Mesothelial cell of epicardium (in vitro differentiated cells): ENCODE results near the gene ATP8B1. TPM values are rescaled to one million over a fixed set of nuclear protein-coding genes. Genes with fewer than 3 reads are reported as not detected.

Source experiments
- DNase-seq, 2 experiments: peaks; one replicate each; pipeline ENCODE4 v3.0.0; 2021; ENCODE audit warnings: low spot score in 2 of 2; ENCODE audit not compliant: unreplicated experiment in 2 of 2
- H3K27ac Mint-ChIP-seq: 2 replicates; pipeline ENCODE4 v1.8.0; 2021; ENCODE audit warnings: mixed read lengths
- H3K27me3 Mint-ChIP-seq: 2 replicates; pipeline ENCODE4 v1.8.0; 2021; ENCODE audit warnings: low read depth, mixed read lengths
- H3K36me3 Mint-ChIP-seq: 2 replicates; pipeline ENCODE4 v1.8.0; 2021; ENCODE audit warnings: mixed read lengths
- H3K4me1 Mint-ChIP-seq: 2 replicates; pipeline ENCODE4 v1.8.0; 2021; ENCODE audit warnings: mixed read lengths
- H3K4me3 Mint-ChIP-seq: 2 replicates; pipeline ENCODE4 v1.8.0; 2021; ENCODE audit warnings: mild to moderate bottlenecking, moderate library complexity, mixed read lengths
- H3K9me3 Mint-ChIP-seq: 2 replicates; pipeline ENCODE4 v1.8.0; 2021; ENCODE audit warnings: mixed read lengths
- CTCF ChIP-seq: fragments of 200-600 bp; sonication (generic); IDR thresholded peaks from one replicate; pipeline ENCODE4 v1.5.0; 2021; ENCODE audit warnings: antibody characterized with exemption; ENCODE audit not compliant: unreplicated experiment
- total RNA-seq: library from RNA; stranded (reverse); gene quantifications from 3 replicates; pipeline ENCODE4 v1.2.1, GENCODE V29; 2021

The ATP8B1 gene
- total RNA-seq, 1 donor from 2014 or later, result 14.1 TPM

GRCh38 chr18:57797209-57797651, 5.9 kb downstream of the ATP8B1 start:
- Mint-ChIP-seq H3K4me1 (peaks cover 37% of the 10 kb centered on the region), H3K9me3 (no peaks in the 10 kb centered on the region), H3K27ac (peak overlapping the region; percentile 34), H3K36me3 (peaks cover 3% of the 10 kb centered on the region), H3K4me3 (no peak overlapping the region), H3K27me3 (peaks cover 22% of the 10 kb centered on the region)
- DNase-seq, result no peak
- TF ChIP-seq CTCF, result no peak

GRCh38 chr18:57794951-57795728, 8.0 kb downstream of the ATP8B1 start:
- H3K36me3 Mint-ChIP-seq, result peaks cover 3% of the 10 kb centered on the region
- peaks cover 4% of the 10 kb centered on the region for H3K27me3 Mint-ChIP-seq
- DNase-seq, result no peak
- peaks cover 21% of the 10 kb centered on the region for H3K4me1 Mint-ChIP-seq
- no peaks in the 10 kb centered on the region for H3K9me3 Mint-ChIP-seq
- TF ChIP-seq CTCF, result no peak
- H3K4me3 Mint-ChIP-seq, result no peak overlapping the region
- no peak overlapping the region for H3K27ac Mint-ChIP-seq

- TF ChIP-seq CTCF, result no peak
- Mint-ChIP-seq H3K27ac (no peak overlapping the region), H3K36me3 (peaks cover 3% of the 10 kb centered on the region), H3K4me3 (no peak overlapping the region), H3K27me3 (no peaks in the 10 kb centered on the region), H3K4me1 (peaks cover 35% of the 10 kb centered on the region), H3K9me3 (no peaks in the 10 kb centered on the region)
- no peak for DNase-seq
These were observed 9.7 kb downstream of the ATP8B1 start for GRCh38 chr18:57793302-57793986.

- DNase-seq, result no peak
- peaks cover 42% of the 10 kb centered on the region for H3K4me1 Mint-ChIP-seq
- no peak overlapping the region for H3K27ac Mint-ChIP-seq
- no peak overlapping the region for H3K4me3 Mint-ChIP-seq
- no peaks in the 10 kb centered on the region for H3K27me3 Mint-ChIP-seq
- H3K9me3 Mint-ChIP-seq, result no peaks in the 10 kb centered on the region
- TF ChIP-seq CTCF, result no peak
- H3K36me3 Mint-ChIP-seq, result peaks cover 3% of the 10 kb centered on the region
These were observed 10.3 kb downstream of the ATP8B1 start for GRCh38 chr18:57792631-57793301.

GRCh38 chr18:57791911-57792310, 11.2 kb downstream of the ATP8B1 start:
- Mint-ChIP-seq H3K27me3 (no peaks in the 10 kb centered on the region), H3K9me3 (no peaks in the 10 kb centered on the region), H3K36me3 (peaks cover 3% of the 10 kb centered on the region), H3K4me1 (peaks cover 40% of the 10 kb centered on the region), H3K4me3 (no peak overlapping the region), H3K27ac (peak overlapping the region; percentile 45)
- no peak for DNase-seq
- no peak for TF ChIP-seq CTCF
